HG03460 (cell line): Measurements from ENCODE around the gene LONRF2.

Experiments used
- ATAC-seq: cut with Tn5 transposase; IDR thresholded peaks from one replicate; pipeline ENCODE4 v1.9.1; 2021; ENCODE audit not compliant: unreplicated experiment

The LONRF2 gene

DNA sequence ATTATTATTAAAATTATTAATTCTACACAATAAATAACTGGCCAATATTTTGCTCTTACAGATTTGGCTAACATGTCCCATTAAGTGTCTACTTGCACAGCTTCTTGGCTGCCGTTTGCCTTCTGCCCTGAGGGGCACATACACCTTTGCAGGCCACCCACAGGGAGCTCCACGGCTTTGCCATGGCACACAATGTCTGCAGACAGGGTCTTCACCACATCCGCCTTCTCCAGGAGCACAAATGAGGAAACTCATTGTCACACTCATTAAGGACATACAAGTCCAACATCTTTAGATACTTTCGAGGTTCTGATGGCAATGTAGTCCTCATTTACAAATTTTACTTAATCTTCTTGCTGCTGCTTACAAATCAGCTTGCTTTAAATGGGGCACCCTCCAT lies 45.6 kb downstream of the LONRF2 start:
- ATAC-seq: no peak

DNA sequence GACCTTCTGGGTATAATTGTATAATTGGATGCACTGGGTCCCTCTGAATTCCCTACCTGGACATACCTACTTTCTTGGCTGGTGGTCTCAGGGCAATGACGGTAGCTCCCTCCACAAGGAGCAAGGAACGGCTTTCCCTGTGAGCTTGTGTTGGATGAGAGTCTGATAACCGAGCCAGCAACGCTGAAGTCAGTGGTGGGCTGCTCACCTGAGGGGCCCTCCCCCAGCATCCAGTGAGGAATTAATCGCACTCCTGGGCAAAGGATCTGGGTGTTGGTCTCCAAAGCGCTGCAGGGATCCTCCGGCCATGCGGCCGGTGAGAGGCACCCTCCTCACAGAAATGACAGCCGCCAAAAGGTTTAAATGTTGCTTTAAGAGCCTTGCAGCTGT lies 47.1 kb downstream of the LONRF2 start:
- no peak for ATAC-seq

DNA sequence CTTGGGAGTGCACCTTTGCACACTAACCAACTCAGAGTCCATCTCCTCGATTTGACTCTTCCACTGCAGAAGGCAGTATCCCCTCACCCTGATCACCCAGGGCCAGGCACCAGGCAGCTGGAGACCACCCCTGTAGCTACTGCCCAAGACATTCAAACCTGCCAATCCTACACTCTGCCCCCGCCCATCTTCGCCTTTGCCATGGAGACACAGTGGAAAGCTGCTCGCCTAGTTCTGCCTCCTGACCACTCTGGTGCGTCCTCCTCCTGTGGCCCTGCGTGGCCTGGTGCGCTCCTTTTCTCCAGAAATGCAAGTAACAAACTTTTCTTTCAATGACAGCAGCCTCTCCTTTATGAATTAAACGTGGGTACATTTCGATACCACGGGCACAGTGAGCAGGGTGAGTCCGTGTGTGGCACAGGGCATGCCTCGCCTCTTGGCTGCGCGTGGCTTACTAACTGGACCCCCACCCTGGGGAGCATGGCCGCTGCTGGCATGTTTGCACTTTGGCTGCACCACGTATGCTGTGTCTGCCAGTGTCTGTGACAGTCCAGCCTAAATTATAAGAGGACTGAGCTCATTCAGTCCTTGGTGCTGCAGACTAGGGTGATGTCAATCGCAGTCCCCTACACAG lies 47.6 kb downstream of the LONRF2 start:
- no peak for ATAC-seq

DNA sequence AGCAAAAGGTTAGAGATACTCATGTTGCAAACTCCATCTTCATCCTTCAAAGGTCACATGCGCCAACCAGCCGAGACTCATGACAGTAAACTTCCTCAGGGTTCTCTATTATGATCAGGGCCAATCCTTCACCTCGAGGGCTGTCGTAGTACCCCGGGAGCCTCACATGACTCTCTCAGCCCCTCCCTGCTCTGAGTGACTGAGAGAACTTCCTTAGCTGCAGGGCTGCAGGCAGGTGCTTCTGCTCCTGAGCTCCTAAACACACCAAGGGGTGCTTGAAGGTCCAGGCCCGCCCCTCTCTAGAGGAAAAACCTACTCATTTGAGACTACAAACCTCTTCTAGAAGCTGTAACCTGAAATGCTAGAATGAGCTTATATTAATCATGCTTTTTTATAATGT lies 48.2 kb downstream of the LONRF2 start:
- ATAC-seq: no peak

DNA sequence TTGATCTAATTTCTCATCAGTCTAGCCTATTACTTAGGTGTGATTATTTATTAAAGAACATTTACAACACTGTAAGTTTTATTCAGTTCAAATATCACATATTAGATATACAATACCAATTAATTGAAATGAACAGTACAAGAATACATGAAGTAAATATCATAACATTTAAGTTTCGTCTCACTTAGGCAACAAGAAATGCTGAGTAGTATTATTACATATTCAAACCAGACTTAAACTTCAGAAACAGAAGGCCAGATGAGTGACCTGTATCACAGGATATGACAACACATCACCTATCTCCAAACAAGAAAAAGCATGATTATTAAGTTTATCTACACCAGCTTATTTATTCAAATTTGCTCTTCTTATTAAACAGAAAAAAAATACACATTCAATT lies 48.9 kb downstream of the LONRF2 start:
- ATAC-seq: no peak

DNA sequence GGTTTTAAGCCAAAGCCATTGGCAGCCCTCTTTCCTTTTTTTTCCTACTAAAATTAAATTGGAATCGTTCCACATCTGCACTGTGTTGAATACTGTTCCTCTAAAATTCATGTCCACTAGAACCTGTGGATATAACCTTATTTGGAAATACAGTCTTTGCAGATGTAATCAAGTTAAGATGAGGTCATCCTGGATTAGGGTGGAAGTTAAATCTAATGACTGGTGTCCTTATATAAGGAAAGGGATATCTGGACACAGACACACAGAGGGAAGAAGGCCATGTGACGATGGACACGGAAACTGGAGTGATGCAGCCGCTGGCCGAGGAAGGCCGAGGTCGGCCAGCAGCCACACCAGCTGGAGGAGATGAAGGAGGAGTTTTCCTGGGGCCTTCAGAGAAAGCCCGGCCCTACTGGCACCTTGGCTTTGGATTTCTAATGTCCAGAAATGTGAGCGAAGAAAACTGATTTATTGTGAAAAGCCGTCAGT lies 49.4 kb downstream of the LONRF2 start:
- no peak for ATAC-seq

DNA sequence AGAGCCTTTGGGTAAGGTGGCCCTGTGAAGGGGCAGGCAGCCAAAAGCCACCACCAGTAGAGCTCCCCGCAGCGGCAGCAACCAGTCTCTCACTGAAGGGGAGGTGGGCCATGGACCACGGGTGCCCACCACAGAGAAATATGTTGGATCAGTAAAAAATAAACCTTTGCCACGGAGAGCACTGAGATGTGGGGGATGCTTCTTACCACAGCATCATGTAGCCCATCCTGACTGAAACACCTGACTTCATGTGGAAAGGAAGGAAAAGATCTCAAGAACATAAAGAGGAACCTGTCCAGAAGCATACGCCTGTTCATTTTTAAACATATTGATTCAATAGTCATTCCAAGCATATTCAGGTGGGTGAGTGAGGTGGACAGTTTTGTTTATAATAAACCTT lies 51.1 kb downstream of the LONRF2 start:
- ATAC-seq: no peak

DNA sequence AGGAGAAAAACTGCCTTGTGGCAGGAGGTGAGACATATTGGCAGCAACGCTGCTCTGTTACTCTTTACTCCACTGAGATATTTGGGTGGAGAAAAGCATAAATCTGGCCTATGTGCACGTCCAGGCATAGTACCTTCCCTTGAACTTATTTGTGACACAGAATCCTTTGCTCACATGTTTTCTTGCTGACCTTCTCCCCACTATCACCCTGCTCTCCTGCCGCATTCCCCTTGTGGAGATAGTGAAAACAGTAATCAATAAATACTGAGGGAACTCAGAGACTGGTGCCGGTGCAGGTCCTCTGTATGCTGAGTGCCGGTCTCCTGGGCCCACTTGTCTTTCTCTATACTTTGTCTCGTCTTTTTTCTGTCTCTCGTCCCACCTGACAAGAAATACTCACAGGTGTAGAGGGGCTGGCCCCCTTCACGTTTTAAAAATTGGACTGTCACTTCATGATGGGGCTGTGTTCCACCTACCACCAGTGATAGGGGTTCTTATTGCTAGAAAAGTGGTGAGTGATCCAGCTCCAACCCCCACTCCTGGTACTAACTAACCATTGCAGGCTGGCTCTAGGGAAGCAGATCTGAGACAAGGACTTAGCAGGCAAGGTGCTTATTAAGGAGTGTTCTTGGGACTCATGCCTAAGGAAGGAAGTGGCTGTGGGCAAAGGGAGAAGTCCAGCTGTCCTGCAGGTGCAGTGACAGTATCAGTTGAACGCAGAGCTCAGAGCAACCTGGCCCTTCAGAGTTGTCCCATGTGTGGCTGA lies 51.7 kb downstream of the LONRF2 start:
- ATAC-seq: no peak

DNA sequence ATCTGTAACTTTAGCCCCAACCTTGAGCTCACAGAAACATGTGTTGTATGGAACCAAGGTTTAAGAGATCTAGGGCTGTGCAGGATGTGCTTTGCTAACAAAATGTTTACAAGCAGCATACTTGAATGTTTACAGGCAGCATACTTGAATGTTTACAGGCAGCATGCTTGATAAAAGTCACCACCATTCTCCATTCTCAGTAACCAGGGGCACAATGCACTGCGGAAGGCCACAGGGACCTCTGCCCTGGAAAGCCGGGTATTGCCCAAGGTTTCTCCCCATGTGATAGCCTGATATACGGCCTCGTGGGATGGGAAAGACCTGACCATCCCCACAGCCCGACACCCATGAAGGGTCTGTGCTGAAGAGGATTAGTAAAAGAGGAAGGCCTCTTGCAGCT lies 52.4 kb downstream of the LONRF2 start:
- no peak for ATAC-seq

DNA sequence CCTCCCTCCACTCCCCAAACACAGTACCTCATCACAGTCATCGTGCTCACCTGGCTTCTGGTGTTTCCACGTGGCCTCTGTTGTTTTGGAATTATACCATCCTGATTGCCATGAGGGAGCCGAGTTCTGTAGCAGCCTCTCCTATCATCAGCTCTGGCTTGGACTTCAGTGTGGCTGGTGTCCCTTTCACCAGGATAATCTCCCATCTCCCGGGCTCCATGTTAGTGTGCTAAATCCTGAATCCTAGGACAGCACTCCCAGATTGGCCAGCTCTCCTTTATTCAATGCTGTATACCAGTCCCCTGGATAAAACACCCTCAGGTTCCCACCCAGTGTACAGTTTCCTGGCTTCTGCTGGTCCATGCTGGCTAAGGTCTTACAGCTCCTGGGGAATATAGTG lies 53.3 kb downstream of the LONRF2 start:
- no peak for ATAC-seq

DNA sequence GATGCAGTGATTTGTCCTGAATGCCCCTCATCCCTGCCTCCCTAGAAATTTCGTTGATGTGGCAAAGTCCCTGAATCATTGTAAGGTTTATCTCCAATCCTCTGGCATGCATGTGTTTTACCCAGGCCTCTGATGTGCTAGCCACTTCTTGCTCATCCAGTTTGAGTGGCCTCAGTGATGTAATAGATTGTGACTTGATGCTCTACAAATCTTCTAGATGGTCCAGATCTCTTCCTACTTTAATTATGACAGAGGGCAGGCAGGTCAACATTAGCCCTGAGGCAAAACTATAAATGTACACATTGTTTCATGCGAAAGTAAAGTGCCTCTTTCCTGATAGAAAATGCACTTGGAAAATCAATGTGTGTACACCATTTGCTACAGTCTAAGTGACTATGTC lies 54.5 kb downstream of the LONRF2 start:
- no peak for ATAC-seq

DNA sequence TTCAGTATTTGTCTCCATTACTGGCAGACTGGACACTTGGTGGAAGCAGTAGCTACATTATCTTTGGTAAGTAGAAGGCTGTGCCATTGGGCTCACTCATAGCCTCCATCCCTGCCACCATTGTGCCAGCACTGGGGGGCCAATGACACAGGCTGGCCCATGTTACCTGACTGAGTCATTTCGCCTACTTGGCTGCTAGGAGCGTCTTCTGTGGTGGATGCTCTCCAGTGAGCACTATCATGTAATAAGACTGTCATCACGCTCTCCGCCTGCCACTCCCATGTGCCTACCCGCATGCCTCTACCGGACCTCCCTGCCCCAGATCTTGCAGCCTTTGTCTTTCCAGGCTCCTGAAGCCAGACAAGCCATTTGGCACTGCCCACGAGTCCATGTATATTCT lies 56.2 kb downstream of the LONRF2 start:
- ATAC-seq: no peak

DNA sequence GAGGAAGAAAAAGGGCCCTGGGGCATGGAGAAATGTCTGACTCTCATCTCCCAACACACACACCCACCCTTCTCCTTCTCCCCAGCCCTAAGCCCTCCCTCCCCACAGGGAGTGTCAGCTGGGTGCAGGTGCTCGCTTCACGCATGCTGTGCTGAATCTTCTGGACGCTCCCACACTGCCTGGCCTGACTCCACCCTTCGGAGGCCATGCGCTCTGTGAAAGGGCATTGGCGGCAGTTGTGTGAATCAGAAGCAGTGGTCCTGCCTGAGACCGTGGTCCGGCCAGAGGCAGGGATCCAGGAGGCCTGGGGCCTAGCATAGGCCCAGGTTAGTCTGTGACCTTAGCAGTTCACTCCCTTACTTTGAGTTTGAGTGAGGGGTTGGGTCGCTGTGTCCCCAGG lies 57.1 kb downstream of the LONRF2 start:
- ATAC-seq: no peak

DNA sequence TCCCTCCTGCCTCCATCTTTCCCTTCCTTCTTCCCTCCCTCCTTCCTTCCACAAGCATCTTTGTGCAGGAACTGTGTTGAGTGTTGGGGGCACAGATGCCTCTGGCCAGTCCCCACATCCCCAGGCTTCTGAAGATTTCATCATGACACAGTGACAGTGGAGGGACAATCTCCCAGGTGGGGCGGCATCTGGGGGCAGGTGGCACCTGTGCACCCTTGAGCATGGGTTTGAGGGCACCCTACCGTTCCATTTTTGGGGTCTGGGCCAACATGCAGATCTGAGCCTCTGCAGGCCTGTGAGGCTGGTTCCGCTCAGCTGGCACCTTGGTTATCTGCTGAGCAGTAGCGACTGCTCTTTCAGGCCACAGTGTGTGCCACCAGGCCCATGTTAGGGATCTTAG lies 57.6 kb downstream of the LONRF2 start:
- no peak for ATAC-seq

DNA sequence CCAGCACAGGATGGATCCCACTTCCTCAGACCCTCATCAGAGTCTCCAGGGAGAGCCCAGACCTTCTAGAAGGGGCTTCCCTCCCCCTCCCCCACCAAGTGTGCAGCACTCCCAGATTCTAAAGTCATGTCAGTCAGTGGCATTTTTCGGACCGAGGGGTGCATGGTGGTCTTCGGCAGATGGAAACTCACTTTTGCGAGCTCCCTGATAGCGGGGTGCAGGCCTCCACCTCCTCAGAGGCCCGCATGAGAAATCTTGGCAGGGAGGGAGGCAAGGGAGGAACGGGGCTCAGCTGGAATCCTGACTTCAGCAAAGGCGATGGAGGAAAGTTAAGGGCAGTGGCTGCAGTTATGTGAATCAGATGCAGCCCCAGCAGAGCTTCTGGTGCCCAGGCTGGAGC lies 58.2 kb downstream of the LONRF2 start:
- ATAC-seq: no peak

DNA sequence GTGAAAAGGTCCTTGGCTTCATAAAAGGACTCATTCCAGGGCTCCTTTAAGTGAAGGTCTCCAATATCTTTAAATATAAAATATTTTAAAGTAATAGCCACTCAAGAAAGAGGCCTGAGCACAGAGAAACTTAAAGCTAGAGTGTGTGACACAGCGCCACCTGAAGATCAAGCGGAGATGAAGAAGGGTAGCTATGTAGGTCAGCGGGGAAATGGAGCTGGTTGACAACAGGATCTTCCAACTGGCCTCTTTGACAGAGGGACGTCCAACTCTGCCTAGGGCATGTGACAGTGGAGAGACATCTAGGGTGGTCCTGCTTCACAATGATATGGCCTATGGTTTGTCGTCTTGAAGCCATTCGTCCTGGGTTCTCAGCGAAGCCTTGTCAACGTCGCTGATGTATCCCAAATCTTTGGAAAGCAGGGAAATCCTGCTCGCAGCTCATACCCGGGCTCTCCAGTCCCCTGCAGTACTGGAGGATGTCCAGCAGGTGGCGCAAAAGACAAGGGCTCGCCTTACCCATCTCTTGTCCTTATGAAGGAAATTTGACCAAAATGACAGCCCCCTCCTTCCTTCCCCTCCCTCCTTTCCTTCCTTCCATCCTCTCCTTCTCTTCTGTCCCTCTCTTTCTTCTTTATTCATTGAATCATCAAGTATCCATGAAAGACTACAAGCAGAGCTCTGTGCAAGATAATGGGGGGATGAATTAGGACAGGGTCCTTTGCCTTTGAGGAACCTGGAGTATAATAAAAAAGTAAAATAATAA lies 59.6 kb downstream of the LONRF2 start:
- ATAC-seq: peak; percentile 57

DNA sequence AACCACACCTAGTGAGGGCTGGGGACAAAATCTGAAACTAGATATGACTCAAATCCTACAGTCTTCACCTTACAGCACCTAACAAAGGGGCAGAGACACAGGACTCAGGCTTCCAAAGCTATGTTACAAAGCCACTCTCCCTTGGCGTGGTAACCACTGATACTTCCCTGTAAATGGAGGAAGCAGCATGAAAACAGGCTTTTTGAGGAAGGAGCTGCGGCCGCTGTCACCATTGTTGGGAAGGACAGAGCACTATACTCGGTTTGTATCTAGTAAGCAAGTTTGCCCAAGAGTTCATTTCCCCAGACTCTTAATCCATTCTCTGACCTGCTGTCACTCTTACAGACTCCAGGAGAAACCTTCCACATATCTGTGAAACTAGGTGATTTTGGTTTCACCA lies 60.3 kb downstream of the LONRF2 start:
- ATAC-seq: no peak

DNA sequence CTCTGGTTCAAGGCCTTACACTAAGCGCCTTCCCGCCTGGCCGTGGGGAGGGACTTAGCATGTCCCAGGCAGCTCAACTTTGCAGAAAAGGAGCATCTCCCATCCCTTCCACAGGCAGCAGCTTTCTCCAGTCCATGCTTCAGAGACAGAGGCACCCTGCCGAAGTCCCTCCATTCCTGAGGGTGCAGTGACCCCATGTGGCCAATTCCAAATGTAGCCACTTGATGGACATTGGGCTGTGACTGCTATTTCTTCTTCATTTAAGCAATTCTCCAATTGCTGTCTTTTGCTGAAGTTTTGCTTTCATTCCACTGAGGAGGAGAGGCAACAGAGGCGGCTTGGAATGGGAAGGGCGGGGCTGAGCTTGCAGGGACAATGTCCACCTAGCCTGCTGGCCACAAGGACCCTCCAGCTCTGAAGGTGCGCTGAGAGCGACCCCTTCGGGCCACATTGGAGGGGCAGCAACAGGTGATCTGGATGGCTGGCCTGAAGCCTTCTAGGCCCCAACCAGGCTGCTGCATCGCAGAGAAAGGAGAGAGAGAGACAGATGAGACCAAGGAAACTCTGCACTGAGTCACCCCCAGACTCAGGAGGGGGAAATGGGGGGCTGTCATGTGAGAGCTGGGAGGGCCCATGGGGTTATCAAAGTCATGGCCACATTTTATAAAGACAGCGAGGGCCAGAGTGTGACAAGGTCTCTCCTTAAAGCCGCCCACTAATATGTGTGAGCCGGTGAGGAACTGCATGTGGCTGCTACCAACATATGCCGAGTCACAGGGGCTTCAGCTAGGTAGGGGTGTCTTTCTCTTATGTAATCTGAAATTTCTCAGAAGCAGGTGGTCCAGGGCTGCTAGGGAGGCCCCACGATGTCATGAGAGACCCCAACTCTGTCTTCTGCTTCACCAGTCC lies 61.3 kb downstream of the LONRF2 start:
- ATAC-seq: no peak

DNA sequence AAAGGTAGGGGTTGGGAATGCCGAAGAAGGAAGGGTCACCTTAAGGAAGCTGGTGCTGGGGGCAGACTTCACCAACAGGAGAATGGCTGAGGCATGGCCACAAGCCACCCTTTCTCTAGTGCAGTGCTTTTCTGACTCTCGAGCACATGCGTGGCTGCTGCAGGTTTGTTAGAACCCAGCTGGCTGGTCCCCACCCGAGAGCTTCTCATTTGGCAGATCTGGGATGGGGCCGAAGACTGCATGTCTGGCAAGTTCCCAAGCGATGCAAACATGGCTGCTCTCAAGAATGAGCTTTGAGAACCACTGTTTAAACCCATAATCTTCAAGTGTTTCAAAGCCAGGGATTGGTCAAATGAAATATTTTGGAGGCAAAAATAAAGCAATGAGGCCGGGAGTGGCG lies 63.2 kb downstream of the LONRF2 start:
- no peak for ATAC-seq

DNA sequence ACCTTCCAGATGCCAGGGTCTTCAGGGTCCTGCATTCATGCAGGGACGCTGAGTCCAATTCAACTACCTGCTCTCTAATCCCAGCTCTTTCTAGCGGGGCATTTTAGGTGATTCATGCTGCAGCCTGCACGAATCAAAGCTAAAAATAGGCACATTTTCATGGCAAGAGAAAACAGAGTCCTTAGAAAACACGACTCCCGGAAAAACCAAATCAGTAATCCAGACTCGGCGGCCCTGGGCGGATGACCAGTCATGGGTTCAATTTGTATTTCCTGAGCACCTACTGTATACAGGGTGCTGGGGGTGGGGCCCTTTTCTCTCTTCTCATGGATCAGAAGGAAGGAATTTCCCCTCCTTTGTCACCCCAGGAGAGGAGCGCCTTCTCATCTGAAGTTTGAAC lies 64.4 kb downstream of the LONRF2 start:
- no peak for ATAC-seq

DNA sequence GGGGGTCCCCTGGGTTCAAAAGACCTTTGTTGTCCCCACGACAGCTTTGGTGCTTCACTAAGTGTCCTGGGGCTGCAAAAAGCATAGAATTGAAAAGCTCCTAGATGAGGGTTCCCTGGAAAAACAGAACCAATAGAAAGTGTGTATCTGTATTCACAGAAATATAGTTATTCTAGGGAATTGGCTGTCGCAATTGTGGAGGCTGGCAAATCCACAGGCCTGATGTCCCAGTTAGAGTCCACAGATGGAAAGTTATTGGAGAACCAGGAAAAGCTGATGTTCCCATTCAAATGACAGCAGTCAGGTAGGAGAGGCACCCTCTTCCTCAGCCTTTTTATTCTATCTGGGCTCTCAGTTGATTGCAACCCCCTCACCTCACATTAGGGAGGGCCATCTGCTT lies 65.5 kb downstream of the LONRF2 start:
- no peak for ATAC-seq
